Progenitor cell of endocrine pancreas (in vitro differentiated cells): ENCODE measurements around the gene SIGLEC12. TPM values are rescaled to one million over a fixed set of nuclear protein-coding genes. Genes with fewer than 3 reads are reported as not detected.

Experiments used
- DNase-seq: peaks from one replicate; pipeline ENCODE4 v3.0.0; 2021; ENCODE audit warnings: low spot score; ENCODE audit not compliant: unreplicated experiment
- H3K27ac Mint-ChIP-seq: 2 replicates; pipeline ENCODE4 v1.8.0; 2021; ENCODE audit warnings: mild to moderate bottlenecking, moderate library complexity, mixed read lengths
- H3K27me3 Mint-ChIP-seq: 2 replicates; pipeline ENCODE4 v1.8.0; 2021; ENCODE audit warnings: mixed read lengths
- H3K36me3 Mint-ChIP-seq: 2 replicates; pipeline ENCODE4 v1.8.0; 2022; ENCODE audit warnings: mixed read lengths; ENCODE audit not compliant: insufficient read depth
- H3K4me1 Mint-ChIP-seq: 2 replicates; pipeline ENCODE4 v1.8.0; 2021; ENCODE audit warnings: low read depth, mixed read lengths
- H3K4me3 Mint-ChIP-seq: 2 replicates; pipeline ENCODE4 v1.8.0; 2021; ENCODE audit warnings: low read depth, mild to moderate bottlenecking, moderate library complexity, mixed read lengths
- H3K9me3 Mint-ChIP-seq: 2 replicates; pipeline ENCODE4 v1.8.0; 2021; ENCODE audit warnings: low read depth, mixed read lengths
- long read RNA-seq: library from polyadenylated mRNA; unstranded; transcript quantifications from one replicate; pipeline ENCODE4 v2.0.0, GENCODE V29; 2020
- total RNA-seq: library from RNA; stranded (reverse); gene quantifications from 2 replicates; pipeline ENCODE4 v1.2.1, GENCODE V29; 2021
- TF ChIP-seq, protein P1 (sequence below): fragments of 200-600 bp; sonication (generic); IDR thresholded peaks from one replicate; pipeline ENCODE4 v1.5.0; 2021; ENCODE audit warnings: antibody characterized with exemption, mild to moderate bottlenecking; ENCODE audit not compliant: unreplicated experiment

The SIGLEC12 gene
- total RNA-seq = not detected in 2 replicates
- long read RNA-seq = 0 reads

DNA sequence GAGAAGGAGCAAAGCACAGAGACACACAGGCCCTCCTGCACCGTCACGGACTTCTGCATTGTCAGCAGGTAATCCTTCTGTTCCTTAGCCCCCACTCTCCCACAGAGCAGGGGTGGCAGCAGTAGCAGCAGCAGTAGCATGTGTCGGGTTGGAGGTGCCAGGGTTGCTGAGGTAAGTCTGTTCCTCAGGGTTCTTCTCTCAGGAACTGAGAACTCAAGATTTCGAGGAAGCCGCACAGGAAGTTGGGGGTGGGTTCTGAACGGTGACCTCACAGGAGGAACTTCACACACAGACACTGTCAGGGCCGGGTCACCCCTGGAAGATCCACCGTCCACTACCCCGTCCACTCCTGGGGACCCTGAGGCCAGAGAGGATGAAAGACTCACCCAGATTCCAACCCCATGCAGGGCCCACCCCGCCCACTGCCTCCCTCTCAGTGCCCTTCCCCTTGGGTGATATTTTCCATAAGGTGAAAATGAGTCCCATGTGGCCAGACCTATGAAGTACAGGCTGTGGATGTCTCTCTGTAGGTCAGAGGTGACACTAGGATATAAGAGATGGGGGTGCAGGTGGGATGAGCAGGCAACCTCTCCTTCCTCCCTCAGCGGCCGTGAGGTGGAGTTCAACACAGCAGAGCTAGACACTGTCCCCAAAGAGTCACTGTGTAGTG lies at the start of gene SIGLEC12:
SIGLEC12 (minus strand) TSS at position 207 of the 670 bp plus-strand sequence; CDS start at position 140, 67 bp downstream.
- Mint-ChIP-seq H3K4me3 (no peak within 1 kb of the TSS), H3K27ac (no peak within 1 kb of the TSS), H3K9me3 (peaks cover 7% of the 10 kb centered on the region), H3K27me3 (peaks cover 15% of the 10 kb centered on the region), H3K36me3 (no peaks in the 10 kb centered on the region), H3K4me1 (no peaks in the 10 kb centered on the region)
- no peak for DNase-seq
- TF ChIP-seq, protein P1, sequence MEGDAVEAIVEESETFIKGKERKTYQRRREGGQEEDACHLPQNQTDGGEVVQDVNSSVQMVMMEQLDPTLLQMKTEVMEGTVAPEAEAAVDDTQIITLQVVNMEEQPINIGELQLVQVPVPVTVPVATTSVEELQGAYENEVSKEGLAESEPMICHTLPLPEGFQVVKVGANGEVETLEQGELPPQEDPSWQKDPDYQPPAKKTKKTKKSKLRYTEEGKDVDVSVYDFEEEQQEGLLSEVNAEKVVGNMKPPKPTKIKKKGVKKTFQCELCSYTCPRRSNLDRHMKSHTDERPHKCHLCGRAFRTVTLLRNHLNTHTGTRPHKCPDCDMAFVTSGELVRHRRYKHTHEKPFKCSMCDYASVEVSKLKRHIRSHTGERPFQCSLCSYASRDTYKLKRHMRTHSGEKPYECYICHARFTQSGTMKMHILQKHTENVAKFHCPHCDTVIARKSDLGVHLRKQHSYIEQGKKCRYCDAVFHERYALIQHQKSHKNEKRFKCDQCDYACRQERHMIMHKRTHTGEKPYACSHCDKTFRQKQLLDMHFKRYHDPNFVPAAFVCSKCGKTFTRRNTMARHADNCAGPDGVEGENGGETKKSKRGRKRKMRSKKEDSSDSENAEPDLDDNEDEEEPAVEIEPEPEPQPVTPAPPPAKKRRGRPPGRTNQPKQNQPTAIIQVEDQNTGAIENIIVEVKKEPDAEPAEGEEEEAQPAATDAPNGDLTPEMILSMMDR = no peak

DNA sequence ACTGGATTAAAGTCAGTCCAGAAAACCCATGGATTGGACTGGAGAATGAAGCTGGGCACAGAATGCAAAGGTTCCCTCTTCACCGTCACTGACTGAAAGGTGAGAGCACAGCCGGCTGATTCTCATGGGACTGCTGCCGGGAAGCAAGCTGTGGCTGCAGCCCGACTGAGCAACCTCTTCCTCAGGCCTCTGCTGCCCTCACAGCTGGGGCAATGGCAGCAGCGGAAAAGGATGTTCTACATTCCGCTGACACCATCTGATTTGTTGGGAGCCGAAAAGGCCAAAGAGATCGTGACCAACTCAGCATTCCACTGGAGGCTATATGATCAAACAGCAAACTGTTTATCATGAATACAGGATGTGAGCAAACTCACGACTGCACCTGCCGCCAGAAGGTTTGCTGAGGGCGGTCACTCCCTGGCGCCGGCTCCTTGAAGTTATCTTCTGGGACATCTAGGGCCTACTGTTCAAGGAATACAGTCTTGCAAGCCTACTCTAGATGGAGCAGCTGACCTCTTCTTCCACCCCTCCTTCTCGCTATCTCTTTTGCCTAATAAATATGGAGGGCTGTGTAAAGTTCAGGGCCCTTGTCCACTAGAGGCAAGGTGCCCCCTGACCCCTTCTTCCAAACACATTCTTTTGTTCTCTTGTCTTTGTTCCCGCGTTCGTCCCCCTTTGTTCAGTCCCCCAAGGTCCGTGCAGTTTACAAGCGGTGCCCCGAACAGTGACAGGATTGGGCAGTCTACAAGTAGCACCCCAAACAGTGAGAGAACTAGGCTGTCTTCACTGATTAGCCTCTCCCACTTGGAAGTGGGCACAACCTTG lies 49.5 kb upstream of the SIGLEC12 start:
- no peaks in the 10 kb centered on the region for H3K4me1 Mint-ChIP-seq
- no peak overlapping the region for H3K4me3 Mint-ChIP-seq
- H3K27me3 Mint-ChIP-seq = peaks cover 19% of the 10 kb centered on the region
- H3K9me3 Mint-ChIP-seq = peaks cover 4% of the 10 kb centered on the region
- no peak overlapping the region for H3K27ac Mint-ChIP-seq
- TF ChIP-seq, protein P1 = no peak
- no peaks in the 10 kb centered on the region for H3K36me3 Mint-ChIP-seq
- no peak for DNase-seq

DNA sequence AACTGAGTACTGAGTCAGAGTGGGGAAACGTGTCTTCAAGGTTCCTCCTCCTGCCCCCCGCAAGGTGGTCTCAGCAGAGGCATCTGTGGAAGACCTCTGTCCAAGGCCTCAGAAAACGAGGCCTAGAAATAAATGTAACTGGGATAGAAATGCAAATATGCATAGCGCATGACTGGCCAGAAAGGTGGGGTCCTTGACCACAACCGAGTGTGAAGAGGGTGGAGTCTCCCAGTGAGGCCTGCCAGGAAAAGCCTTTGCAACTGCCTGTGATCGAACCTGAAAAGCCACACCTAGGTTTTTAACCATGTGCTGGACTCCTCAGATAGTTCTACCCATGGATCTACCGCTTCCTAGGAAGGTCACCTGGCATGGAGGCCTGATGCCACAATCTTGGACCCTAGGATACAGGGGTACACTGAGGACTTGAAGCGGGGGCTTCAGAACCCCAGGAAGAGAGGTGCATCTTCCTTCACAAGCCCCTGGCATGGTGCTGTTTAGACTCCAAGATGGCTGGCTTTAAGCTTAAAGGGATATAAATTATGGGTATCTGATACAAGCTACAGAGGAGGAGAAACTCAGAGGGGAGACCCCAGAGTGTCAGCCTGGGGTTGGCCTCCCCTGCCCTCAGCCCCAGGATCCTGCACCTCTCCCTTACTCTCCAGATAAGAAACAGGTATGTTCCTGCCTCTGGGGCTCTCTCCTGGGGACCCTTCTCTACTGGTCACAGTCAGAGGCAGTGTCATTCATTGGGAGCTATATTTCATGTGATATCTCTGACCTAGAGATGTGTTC lies 48.1 kb upstream of the SIGLEC12 start:
- H3K4me3 Mint-ChIP-seq = no peak overlapping the region
- TF ChIP-seq, protein P1 = no peak
- H3K36me3 Mint-ChIP-seq = no peaks in the 10 kb centered on the region
- DNase-seq = no peak
- H3K27me3 Mint-ChIP-seq = peaks cover 19% of the 10 kb centered on the region
- H3K9me3 Mint-ChIP-seq = no peaks in the 10 kb centered on the region
- H3K27ac Mint-ChIP-seq = no peak overlapping the region
- H3K4me1 Mint-ChIP-seq = no peaks in the 10 kb centered on the region

DNA sequence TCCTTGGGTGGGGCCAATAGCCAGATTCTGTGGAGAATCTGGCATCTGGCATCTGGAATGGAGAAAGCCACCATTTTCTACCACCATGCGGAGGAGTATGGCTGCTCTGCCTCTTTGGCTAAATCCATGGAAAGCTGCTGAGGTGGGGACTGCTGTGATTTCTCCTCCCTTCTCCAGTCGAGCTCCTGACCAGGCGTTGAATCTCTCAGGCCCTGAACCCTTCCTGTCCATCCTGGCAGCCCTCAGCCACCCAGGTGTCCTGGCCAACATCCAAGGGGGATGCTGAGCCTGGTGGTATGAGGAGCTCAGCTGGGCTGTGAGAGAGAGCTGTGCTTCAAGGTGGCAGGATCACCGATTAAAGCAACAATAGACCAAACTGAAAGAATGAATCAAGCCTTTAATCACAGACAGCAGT lies 47.3 kb upstream of the SIGLEC12 start:
- Mint-ChIP-seq H3K27me3 (peaks cover 19% of the 10 kb centered on the region), H3K27ac (no peak overlapping the region), H3K4me3 (no peak overlapping the region), H3K36me3 (no peaks in the 10 kb centered on the region), H3K9me3 (no peaks in the 10 kb centered on the region), H3K4me1 (no peaks in the 10 kb centered on the region)
- no peak for DNase-seq
- TF ChIP-seq, protein P1 = no peak

- TF ChIP-seq, protein P1 = no peak
- no peak overlapping the region for H3K27ac Mint-ChIP-seq
- H3K4me1 Mint-ChIP-seq = no peaks in the 10 kb centered on the region
- no peaks in the 10 kb centered on the region for H3K9me3 Mint-ChIP-seq
- H3K36me3 Mint-ChIP-seq = no peaks in the 10 kb centered on the region
- H3K4me3 Mint-ChIP-seq = no peak overlapping the region
- H3K27me3 Mint-ChIP-seq = peaks cover 19% of the 10 kb centered on the region
- DNase-seq = no peak
These were observed 46.6 kb upstream of the SIGLEC12 start for GRCh38 chr19:51548213-51548651.
